Glutamatergic neuron (in vitro differentiated cells): ENCODE data around the gene ACTN1. TPM values are rescaled to one million over a fixed set of nuclear protein-coding genes. Genes with fewer than 3 reads are reported as not detected.
"Not testable (repeated sequence)": the region's sequence is repeated elsewhere in the genome, so short reads cannot be mapped to it uniquely, and the experiment has no call there.

Experiments used
- DNase-seq: peaks from one replicate; pipeline ENCODE4 v3.0.0; 2022
- H3K27ac Mint-ChIP-seq: one replicate; pipeline ENCODE4 v1.8.0; 2020; ENCODE audit warnings: mild to moderate bottlenecking, mixed read lengths, inconsistent platforms; ENCODE audit not compliant: unreplicated experiment
- H3K27me3 Mint-ChIP-seq: one replicate; pipeline ENCODE4 v1.8.0; 2020; ENCODE audit warnings: mild to moderate bottlenecking, moderate library complexity, mixed read lengths, inconsistent platforms; ENCODE audit not compliant: unreplicated experiment
- H3K36me3 Mint-ChIP-seq: one replicate; pipeline ENCODE4 v1.8.0; 2020; ENCODE audit warnings: mild to moderate bottlenecking, mixed read lengths, inconsistent platforms; ENCODE audit not compliant: unreplicated experiment
- H3K4me1 Mint-ChIP-seq: one replicate; pipeline ENCODE4 v1.8.0; 2020; ENCODE audit warnings: mild to moderate bottlenecking, low read depth, mixed read lengths, inconsistent platforms; ENCODE audit not compliant: unreplicated experiment
- H3K4me3 Mint-ChIP-seq: one replicate; pipeline ENCODE4 v1.8.0; 2020; ENCODE audit warnings: mild to moderate bottlenecking, mixed read lengths, inconsistent platforms; ENCODE audit not compliant: unreplicated experiment
- H3K9me3 Mint-ChIP-seq: one replicate; pipeline ENCODE4 v1.8.0; 2020; ENCODE audit warnings: mild to moderate bottlenecking, moderate library complexity, mixed read lengths, inconsistent platforms; ENCODE audit not compliant: unreplicated experiment
- CTCF ChIP-seq: fragments of 200-600 bp; sonication (generic); IDR thresholded peaks from one replicate; pipeline ENCODE4 v1.5.0; 2021; ENCODE audit not compliant: partially characterized antibody, unreplicated experiment
- total RNA-seq: library from RNA; stranded (reverse); fragmentation: NEBNext Ultra II Directional; extraction: Animal tissue kit (Norgen Biotek cat#: 25700); gene quantifications from one replicate; pipeline ENCODE4 v1.2.1, GENCODE V29; 2021; ENCODE audit not compliant: unreplicated experiment

ACTN1 gene
- total RNA-seq, 1 donor from 2014 or later, result 48.1 TPM

GRCh38 chr14:68977180-68977717 lies 1.9 kb downstream of the ACTN1 start:
- DNase-seq, result no peak
- Mint-ChIP-seq H3K36me3 (no peaks in the 10 kb centered on the region), H3K27ac (peak overlapping the region; percentile 34), H3K4me1 (peaks cover 17% of the 10 kb centered on the region), H3K27me3 (peaks cover 3% of the 10 kb centered on the region), H3K9me3 (peaks cover 3% of the 10 kb centered on the region), H3K4me3 (peak overlapping the region; percentile 83)
- no peak for TF ChIP-seq CTCF

GRCh38 chr14:68976160-68977067 lies 2.7 kb downstream of the ACTN1 start:
- H3K4me3 Mint-ChIP-seq, result peak overlapping the region; percentile 83
- peak overlapping the region; percentile 34 for H3K27ac Mint-ChIP-seq
- H3K4me1 Mint-ChIP-seq, result peaks cover 17% of the 10 kb centered on the region
- H3K36me3 Mint-ChIP-seq, result no peaks in the 10 kb centered on the region
- TF ChIP-seq CTCF, result no peak
- H3K9me3 Mint-ChIP-seq, result peaks cover 3% of the 10 kb centered on the region
- no peak for DNase-seq
- no peaks in the 10 kb centered on the region for H3K27me3 Mint-ChIP-seq

GRCh38 chr14:68975667-68976066 lies 3.4 kb downstream of the ACTN1 start:
- H3K9me3 Mint-ChIP-seq, result peaks cover 3% of the 10 kb centered on the region
- DNase-seq, result no peak
- TF ChIP-seq CTCF, result no peak
- H3K4me3 Mint-ChIP-seq, result peak overlapping the region; percentile 83
- no peaks in the 10 kb centered on the region for H3K36me3 Mint-ChIP-seq
- H3K4me1 Mint-ChIP-seq, result peaks cover 17% of the 10 kb centered on the region
- H3K27me3 Mint-ChIP-seq, result no peaks in the 10 kb centered on the region
- no peak overlapping the region for H3K27ac Mint-ChIP-seq

GRCh38 chr14:68974759-68975347 lies 4.2 kb downstream of the ACTN1 start:
- H3K4me3 Mint-ChIP-seq, result no peak overlapping the region
- H3K36me3 Mint-ChIP-seq, result no peaks in the 10 kb centered on the region
- no peak for DNase-seq
- H3K27me3 Mint-ChIP-seq, result no peaks in the 10 kb centered on the region
- peaks cover 1% of the 10 kb centered on the region for H3K9me3 Mint-ChIP-seq
- H3K27ac Mint-ChIP-seq, result peak overlapping the region; percentile 25
- no peak for TF ChIP-seq CTCF
- H3K4me1 Mint-ChIP-seq, result peaks cover 19% of the 10 kb centered on the region

- no peaks in the 10 kb centered on the region for H3K27me3 Mint-ChIP-seq
These were observed 5.5 kb downstream of the ACTN1 start for GRCh38 chr14:68973639-68974038.

GRCh38 chr14:68973219-68973565 lies 5.9 kb downstream of the ACTN1 start:
- not testable (repeated sequence) for H3K27me3 Mint-ChIP-seq, H3K4me3 Mint-ChIP-seq, H3K27ac Mint-ChIP-seq, H3K9me3 Mint-ChIP-seq, DNase-seq, H3K36me3 Mint-ChIP-seq
- H3K4me1 Mint-ChIP-seq, result peaks cover 23% of the 10 kb centered on the region

More at GRCh38 chr14:68973639-68974038, 5.5 kb downstream of the ACTN1 start:
- H3K36me3 Mint-ChIP-seq, result no peaks in the 10 kb centered on the region
- H3K27ac Mint-ChIP-seq, result no peak overlapping the region
- no peak for DNase-seq
- H3K4me1 Mint-ChIP-seq, result peaks cover 23% of the 10 kb centered on the region
- no peak overlapping the region for H3K4me3 Mint-ChIP-seq
- no peak for TF ChIP-seq CTCF
- H3K9me3 Mint-ChIP-seq, result peaks cover 1% of the 10 kb centered on the region
